GM13976 (cell line): ENCODE measurements around the gene TBC1D7.

Experiments
- DNase-seq: peaks from one replicate; pipeline ENCODE4 v3.0.0; 2012; ENCODE audit warnings: low spot score
- in situ Hi-C: fragments of 300-500 bp; cut with MboI; formaldehyde crosslinking; loops from one replicate; pipeline ENCODE4 v1.12.0; 2022; ENCODE audit warnings: low sequenced_read_pairs, mixed read lengths, inconsistent platforms; ENCODE audit not compliant: unreplicated experiment
- TF ChIP-seq, protein P1 (sequence below): IDR thresholded peaks from 2 replicates; pipeline ENCODE4 v1.5.1; 2012; ENCODE audit warnings: borderline replicate concordance, mild to moderate bottlenecking; ENCODE audit not compliant: insufficient read depth; ENCODE audit errors: extremely low read depth, missing control alignments, control extremely low read depth

Gene TBC1D7

DNA sequence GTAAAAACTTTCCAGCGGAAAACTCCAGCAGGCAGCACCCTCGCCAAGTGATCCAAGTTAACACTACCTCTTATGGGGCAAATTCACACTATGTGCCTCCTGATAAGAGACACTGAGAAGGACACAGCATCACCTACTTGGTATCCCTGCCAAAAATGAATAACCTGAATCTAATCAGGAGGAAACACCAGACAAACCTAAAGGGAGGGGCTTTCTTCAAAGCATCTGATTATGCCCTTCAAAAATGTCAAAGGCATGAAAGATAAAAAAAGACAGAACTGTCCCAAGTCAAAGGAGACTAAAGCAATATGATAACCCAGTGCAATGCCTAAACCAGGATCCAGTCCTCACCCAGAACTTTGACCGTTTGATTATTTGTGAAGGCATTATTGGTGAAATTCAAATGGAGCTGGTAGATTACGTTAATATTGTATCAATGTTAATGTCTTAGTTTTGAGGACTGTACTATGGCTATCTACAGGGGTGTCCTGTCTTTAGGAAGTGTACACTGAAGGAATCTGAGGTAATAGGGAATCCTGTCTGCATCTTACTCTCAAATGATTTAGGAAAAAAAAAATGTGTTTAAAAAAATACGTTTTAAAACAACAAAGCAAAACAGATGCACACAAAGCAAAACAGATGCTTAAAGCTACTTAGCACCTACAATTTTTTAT lies 8.3 kb downstream of the TBC1D7 start:
- TF ChIP-seq, protein P1, sequence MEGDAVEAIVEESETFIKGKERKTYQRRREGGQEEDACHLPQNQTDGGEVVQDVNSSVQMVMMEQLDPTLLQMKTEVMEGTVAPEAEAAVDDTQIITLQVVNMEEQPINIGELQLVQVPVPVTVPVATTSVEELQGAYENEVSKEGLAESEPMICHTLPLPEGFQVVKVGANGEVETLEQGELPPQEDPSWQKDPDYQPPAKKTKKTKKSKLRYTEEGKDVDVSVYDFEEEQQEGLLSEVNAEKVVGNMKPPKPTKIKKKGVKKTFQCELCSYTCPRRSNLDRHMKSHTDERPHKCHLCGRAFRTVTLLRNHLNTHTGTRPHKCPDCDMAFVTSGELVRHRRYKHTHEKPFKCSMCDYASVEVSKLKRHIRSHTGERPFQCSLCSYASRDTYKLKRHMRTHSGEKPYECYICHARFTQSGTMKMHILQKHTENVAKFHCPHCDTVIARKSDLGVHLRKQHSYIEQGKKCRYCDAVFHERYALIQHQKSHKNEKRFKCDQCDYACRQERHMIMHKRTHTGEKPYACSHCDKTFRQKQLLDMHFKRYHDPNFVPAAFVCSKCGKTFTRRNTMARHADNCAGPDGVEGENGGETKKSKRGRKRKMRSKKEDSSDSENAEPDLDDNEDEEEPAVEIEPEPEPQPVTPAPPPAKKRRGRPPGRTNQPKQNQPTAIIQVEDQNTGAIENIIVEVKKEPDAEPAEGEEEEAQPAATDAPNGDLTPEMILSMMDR, result no peak
- DNase-seq, result no peak
- in situ Hi-C loops, result no loop called here

DNA sequence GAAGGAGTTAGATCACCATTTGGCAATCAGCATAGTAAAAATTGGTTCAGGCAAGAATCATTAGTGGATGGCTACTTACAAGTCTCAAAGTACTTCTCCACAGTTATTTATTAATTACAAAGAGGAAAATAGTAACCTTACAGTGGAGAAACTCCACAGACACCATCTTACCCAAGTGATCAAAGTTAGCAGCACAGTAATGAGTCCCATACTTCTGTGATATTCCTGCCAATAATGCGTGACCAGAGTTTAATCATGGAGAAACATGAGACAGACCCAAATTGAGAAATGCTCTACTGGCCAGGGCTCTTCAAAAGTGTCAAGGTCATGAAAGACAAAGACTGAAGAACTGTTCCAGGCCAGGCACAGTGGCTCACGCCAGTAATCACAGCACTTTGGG lies 9.5 kb downstream of the TBC1D7 start:
- DNase-seq, result no peak
- in situ Hi-C loops, result no loop called here
- TF ChIP-seq, protein P1, result no peak

DNA sequence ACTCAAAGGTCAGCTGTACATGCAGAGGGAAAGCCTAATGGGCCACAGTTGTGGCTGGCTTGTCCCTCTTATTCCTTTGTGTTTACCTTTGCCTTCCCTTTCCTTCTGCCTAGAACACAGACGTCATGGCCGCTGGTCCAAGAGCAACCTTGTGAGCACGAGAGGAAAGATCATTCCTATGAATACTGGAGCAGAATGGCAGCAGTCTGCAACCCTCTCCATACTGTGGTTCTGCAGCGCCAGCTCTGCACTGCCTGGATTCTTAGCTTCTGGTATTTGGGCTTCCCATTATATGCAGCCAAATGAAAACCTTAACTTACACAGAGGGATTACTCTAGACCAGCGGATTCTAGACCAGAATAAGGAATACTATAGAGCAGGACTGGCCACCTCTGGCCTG lies 12.4 kb downstream of the TBC1D7 start:
- no peak for DNase-seq
- in situ Hi-C loops, result no loop called here
- TF ChIP-seq, protein P1, result no peak

DNA sequence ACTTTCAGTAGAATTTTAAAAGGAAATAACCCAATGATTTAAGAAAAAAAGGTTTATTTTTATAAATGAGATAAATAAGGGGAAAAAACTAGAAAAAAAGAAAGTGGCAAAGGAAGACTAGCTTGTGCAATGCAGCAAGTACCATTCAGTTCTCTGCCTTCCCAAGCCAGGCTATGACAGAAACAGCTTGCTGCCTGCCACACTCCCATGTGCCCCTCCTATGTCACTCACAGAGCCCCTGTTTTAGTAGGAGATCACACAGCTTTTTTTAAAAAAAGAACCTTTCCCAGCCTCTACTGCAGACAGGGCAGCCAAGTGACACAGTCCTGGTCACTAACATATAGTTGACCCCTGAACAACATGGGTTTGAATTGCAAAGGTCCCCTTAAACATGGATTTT lies 13.5 kb downstream of the TBC1D7 start:
- no peak for DNase-seq
- in situ Hi-C loops, result no loop called here
- TF ChIP-seq, protein P1, result no peak

DNA sequence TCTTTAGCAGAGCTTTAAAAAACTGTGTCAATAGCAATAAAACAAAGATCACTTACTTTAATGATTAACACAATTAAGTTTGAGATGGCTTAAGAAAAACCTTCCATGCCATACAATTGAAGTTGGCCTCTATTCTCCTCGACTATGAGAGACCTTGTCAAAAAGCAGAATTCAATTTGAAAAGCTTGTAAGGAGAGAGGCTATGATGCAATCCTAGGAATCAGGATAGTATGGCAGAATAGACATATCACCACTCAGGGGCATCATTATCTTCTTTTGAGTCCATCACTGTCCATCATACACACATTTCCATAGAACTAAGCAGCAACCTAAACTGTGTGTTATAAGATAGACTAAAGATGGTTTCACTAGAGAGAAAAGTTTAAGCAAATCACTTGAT lies 17.2 kb downstream of the TBC1D7 start:
- DNase-seq, result no peak
- in situ Hi-C loops, result no loop called here
- TF ChIP-seq, protein P1, result no peak

DNA sequence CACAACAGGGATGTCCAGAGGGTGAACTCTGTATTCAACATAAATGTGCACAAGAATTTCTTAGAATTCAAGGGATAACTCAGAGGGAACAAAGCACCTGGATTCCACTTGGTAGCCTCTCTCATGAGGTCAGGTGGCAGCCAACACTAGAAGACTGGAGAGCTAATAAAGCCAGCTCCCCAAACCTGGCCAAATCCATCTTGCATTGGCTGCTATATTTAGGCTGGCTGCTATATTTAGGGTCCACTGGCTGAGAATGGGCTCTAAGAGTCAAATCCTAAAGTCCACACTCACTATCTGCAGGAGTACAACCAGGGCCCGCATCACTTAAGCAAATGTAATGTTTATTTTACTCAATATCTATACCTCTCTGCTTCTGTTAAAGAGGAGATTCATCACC lies 20.0 kb downstream of the TBC1D7 start:
- no peak for DNase-seq
- TF ChIP-seq, protein P1, result no peak
- in situ Hi-C loops, result no loop called here
